Measurements from ENCODE around the gene HBA1. TPM values are rescaled to one million over a fixed set of nuclear protein-coding genes. Genes with fewer than 3 reads are reported as not detected.
"Not testable (repeated sequence)": the region's sequence is repeated elsewhere in the genome, so short reads cannot be mapped to it uniquely, and the experiment has no call there.

Gene HBA1
- polyA plus RNA-seq, 1 donor from 2014 or later = 12.1 TPM

DNA sequence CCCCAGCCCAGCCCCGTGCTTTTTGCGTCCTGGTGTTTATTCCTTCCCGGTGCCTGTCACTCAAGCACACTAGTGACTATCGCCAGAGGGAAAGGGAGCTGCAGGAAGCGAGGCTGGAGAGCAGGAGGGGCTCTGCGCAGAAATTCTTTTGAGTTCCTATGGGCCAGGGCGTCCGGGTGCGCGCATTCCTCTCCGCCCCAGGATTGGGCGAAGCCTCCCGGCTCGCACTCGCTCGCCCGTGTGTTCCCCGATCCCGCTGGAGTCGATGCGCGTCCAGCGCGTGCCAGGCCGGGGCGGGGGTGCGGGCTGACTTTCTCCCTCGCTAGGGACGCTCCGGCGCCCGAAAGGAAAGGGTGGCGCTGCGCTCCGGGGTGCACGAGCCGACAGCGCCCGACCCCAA is 474 bp upstream of the HBA1 start:
- H3K27ac Mint-ChIP-seq, H3K4me1 Mint-ChIP-seq, H3K9me3 Mint-ChIP-seq, H3K36me3 Mint-ChIP-seq: not testable (repeated sequence)
- Mint-ChIP-seq H3K27me3 (peaks cover 42% of the 10 kb centered on the region), H3K4me3 (peak overlapping the region in 2 of 4 donors; percentile 21 to 39)

- no peaks in the 10 kb centered on the region for H3K36me3 Mint-ChIP-seq
- peaks cover 0 to 2% (median 0%) of the 10 kb centered on the region in 3 donors for H3K9me3 Mint-ChIP-seq
- peaks cover 37% of the 10 kb centered on the region for H3K27me3 Mint-ChIP-seq
- H3K27ac Mint-ChIP-seq = peak overlapping the region in 1 of 3 donors; percentile 67
- peaks cover 4 to 9% (median 6%) of the 10 kb centered on the region in 3 donors for H3K4me1 Mint-ChIP-seq
- H3K4me3 Mint-ChIP-seq = peak overlapping the region in 2 of 4 donors; percentile 28 to 74
Measured at GRCh38 chr16:177394-177822, 928 bp downstream of the HBA1 start.

GRCh38 chr16:177981-178667 is 1.6 kb downstream of the HBA1 start:
- Mint-ChIP-seq H3K27ac (peak overlapping the region in 1 of 3 donors; percentile 67), H3K4me3 (peak overlapping the region in 2 of 4 donors; percentile 55 to 74), H3K27me3 (peaks cover 37% of the 10 kb centered on the region), H3K9me3 (peaks cover 0 to 2% (median 0%) of the 10 kb centered on the region in 3 donors), H3K4me1 (peaks cover 4 to 9% (median 6%) of the 10 kb centered on the region in 3 donors), H3K36me3 (no peaks in the 10 kb centered on the region)

DNA sequence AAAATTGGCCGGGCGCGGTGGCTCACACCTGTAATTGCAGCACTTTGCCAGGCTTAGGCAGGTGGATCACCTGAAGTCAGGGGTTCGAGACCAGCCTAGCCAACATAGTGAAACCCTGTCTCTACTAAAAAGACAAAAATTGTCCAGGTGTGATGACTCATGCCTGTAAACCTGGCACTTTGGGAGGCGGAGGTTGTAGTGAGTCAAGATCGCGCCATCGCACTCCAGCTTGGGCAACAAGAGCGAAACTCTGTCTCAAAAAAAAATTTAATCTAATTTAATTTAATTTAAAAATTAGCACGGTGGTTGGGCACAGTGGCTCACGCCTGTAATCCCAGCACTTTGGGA is 2.2 kb downstream of the HBA1 start:
- Mint-ChIP-seq H3K27me3 (peaks cover 34% of the 10 kb centered on the region), H3K27ac (peak overlapping the region in 1 of 3 donors; percentile 67), H3K36me3 (no peaks in the 10 kb centered on the region), H3K4me3 (peak overlapping the region in 1 of 4 donors; percentile 74), H3K4me1 (peaks cover 4 to 8% (median 6%) of the 10 kb centered on the region in 3 donors), H3K9me3 (peaks cover 0 to 2% (median 0%) of the 10 kb centered on the region in 3 donors)

- Mint-ChIP-seq H3K27me3 (peaks cover 33% of the 10 kb centered on the region), H3K4me1 (peaks cover 2 to 7% (median 6%) of the 10 kb centered on the region in 3 donors), H3K36me3 (no peaks in the 10 kb centered on the region), H3K4me3 (peak overlapping the region in 2 of 4 donors; percentile 3 to 21), H3K9me3 (peaks cover 0 to 2% (median 0%) of the 10 kb centered on the region in 3 donors), H3K27ac (peak overlapping the region in 2 of 3 donors; percentile 31 to 51)
Measured at GRCh38 chr16:179211-180092, 3.0 kb downstream of the HBA1 start.

GRCh38 chr16:180101-180675 is 3.7 kb downstream of the HBA1 start, which contains the start of gene HBQ1:
Gene HBQ1, plus strand, starts transcription at chr16:180459. Its CDS starts 28 bp downstream, at chr16:180487.
- Mint-ChIP-seq H3K27me3 (peaks cover 26% of the 10 kb centered on the region), H3K4me3 (peak within 1 kb of the TSS in 3 of 4 donors; percentile 21 to 75 (median 73)), H3K4me1 (peaks cover 0 to 6% (median 5%) of the 10 kb centered on the region in 3 donors), H3K9me3 (no peaks in the 10 kb centered on the region), H3K36me3 (no peaks in the 10 kb centered on the region), H3K27ac (peak within 1 kb of the TSS in 2 of 3 donors; percentile 31 to 75)

DNA sequence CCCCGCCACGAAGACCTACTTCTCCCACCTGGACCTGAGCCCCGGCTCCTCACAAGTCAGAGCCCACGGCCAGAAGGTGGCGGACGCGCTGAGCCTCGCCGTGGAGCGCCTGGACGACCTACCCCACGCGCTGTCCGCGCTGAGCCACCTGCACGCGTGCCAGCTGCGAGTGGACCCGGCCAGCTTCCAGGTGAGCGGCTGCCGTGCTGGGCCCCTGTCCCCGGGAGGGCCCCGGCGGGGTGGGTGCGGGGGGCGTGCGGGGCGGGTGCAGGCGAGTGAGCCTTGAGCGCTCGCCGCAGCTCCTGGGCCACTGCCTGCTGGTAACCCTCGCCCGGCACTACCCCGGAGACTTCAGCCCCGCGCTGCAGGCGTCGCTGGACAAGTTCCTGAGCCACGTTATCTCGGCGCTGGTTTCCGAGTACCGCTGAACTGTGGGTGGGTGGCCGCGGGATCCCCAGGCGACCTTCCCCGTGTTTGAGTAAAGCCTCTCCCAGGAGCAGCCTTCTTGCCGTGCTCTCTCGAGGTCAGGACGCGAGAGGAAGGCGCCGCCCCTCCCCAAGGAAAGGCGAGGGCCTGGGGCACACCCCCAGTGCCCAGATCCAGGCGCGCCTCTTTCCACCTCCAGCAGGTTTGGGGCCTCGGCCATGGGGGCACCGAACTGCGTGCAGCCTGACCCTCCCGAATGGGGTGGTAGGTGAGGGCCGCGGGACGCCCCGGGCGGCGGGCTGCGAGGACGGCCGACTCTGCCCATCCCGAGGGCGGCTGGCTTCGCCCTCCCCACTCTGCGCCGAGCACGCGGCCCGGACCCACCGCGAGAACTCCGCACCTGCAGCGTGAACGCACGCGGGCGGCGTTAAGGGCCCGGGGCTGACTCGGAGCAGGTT is 4.4 kb downstream of the HBA1 start:
- Mint-ChIP-seq H3K27ac (peak overlapping the region in 1 of 3 donors; percentile 75), H3K4me3 (peak overlapping the region in 2 of 4 donors; percentile 21 to 73), H3K27me3 (peaks cover 21% of the 10 kb centered on the region), H3K9me3 (no peaks in the 10 kb centered on the region), H3K4me1 (peaks cover 0 to 6% (median 4%) of the 10 kb centered on the region in 3 donors), H3K36me3 (no peaks in the 10 kb centered on the region)

- peaks cover 0 to 6% (median 4%) of the 10 kb centered on the region in 3 donors for H3K4me1 Mint-ChIP-seq
- H3K9me3 Mint-ChIP-seq = no peaks in the 10 kb centered on the region
- peaks cover 21% of the 10 kb centered on the region for H3K27me3 Mint-ChIP-seq
- peak overlapping the region in 2 of 3 donors; percentile 75 to 83 for H3K27ac Mint-ChIP-seq
- H3K4me3 Mint-ChIP-seq = peak overlapping the region in 1 of 4 donors; percentile 51
- H3K36me3 Mint-ChIP-seq = no peaks in the 10 kb centered on the region
Measured at GRCh38 chr16:181565-182021, 5.1 kb downstream of the HBA1 start.

GRCh38 chr16:183005-183404 is 6.5 kb downstream of the HBA1 start:
- Mint-ChIP-seq H3K27ac (peak overlapping the region in 1 of 3 donors; percentile 35), H3K36me3 (no peaks in the 10 kb centered on the region), H3K9me3 (no peaks in the 10 kb centered on the region), H3K4me3 (no peak overlapping the region), H3K4me1 (peaks cover 0 to 4% (median 1%) of the 10 kb centered on the region in 3 donors), H3K27me3 (peaks cover 14% of the 10 kb centered on the region)

DNA sequence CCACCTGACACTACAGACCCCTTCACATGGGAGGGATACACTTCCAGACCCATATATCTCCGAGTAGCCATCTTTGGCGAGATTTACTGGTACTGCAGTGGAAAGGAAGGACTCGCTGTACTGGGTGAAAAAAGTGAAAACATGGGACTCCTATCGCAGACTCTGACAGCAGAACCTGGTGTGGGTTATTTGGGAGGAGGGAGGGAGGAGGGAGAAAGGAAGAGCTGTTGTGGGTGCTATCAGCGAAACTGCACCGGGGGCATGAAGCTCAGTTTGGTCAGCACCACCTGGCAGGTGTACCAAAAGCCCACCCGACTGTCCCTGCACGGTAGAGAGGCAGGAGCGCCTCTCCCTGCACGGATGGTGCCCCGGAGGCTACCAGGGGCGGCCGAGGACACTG is 8.7 kb downstream of the HBA1 start:
- H3K9me3 Mint-ChIP-seq = no peaks in the 10 kb centered on the region
- no peaks in the 10 kb centered on the region for H3K36me3 Mint-ChIP-seq
- H3K27me3 Mint-ChIP-seq = no peaks in the 10 kb centered on the region
- peak overlapping the region in 1 of 3 donors; percentile 21 for H3K27ac Mint-ChIP-seq
- H3K4me3 Mint-ChIP-seq = no peak overlapping the region
- H3K4me1 Mint-ChIP-seq = no peaks in the 10 kb centered on the region

DNA sequence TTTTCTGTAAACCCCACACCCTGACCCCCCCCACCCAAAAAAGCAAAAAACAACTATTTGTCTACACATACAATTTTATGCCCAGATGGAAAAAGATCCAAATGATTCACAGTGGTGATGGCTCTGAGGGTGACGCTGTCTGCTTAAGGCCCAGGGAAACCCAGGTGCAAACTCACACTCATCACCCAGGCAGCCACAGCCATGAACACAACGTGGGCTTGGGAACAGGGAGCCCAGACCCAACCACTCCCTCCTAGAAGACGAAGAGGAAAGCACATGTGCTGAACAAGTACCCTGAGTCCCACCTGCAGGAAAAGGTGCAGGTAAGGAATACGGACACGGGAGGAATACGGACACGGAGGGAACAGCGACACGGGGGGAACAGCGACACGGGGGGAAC is 9.2 kb downstream of the HBA1 start:
- Mint-ChIP-seq H3K9me3 (no peaks in the 10 kb centered on the region), H3K36me3 (no peaks in the 10 kb centered on the region), H3K4me3 (no peak overlapping the region), H3K27ac (no peak overlapping the region), H3K4me1 (no peaks in the 10 kb centered on the region), H3K27me3 (no peaks in the 10 kb centered on the region)

DNA sequence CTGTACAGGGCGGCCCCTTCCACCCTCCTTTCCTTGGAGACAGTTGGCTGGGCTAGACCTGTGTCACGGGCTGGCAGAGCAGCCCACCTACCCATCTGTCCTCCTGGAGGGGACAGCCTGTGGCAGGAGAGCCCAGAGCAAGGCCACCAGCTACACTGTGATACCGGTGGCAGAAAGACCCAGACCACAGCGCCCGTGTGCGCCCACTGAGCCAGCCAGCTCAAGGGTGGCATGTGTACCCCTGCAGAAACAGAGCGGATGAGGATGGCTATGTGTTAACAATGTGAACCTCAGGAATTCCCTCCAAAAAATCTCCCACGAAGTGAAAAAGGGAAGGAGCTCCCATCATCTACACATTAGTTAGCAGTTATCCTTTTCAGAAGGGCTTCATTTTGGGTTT is 10.8 kb downstream of the HBA1 start:
- Mint-ChIP-seq H3K9me3 (no peaks in the 10 kb centered on the region), H3K36me3 (no peaks in the 10 kb centered on the region), H3K4me3 (no peak overlapping the region), H3K4me1 (no peaks in the 10 kb centered on the region), H3K27ac (no peak overlapping the region), H3K27me3 (no peaks in the 10 kb centered on the region)

DNA sequence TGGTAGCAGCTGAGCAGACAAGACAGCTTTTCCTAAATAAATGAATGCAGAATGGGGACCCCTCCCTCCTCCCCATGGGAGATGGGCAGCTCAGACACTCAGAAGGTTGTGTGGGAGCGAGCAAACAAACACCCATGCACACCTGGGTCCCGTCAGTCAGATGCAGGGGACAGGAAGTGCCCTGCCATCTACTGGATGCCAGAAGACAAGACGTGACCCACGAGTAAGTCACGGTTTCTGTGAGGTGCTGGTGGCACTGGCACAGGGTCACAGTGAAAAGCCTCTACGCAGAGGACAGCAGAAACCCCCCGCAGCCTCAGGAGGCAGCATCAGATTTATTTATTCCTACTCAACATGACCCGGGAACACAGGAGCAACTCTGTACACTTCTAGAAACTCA is 12.2 kb downstream of the HBA1 start:
- no peaks in the 10 kb centered on the region for H3K9me3 Mint-ChIP-seq
- peak overlapping the region; percentile 7 to 50 (median 29) for H3K27ac Mint-ChIP-seq
- H3K4me1 Mint-ChIP-seq = no peaks in the 10 kb centered on the region
- H3K4me3 Mint-ChIP-seq = no peak overlapping the region
- no peaks in the 10 kb centered on the region for H3K27me3 Mint-ChIP-seq
- peaks cover 2% of the 10 kb centered on the region for H3K36me3 Mint-ChIP-seq

DNA sequence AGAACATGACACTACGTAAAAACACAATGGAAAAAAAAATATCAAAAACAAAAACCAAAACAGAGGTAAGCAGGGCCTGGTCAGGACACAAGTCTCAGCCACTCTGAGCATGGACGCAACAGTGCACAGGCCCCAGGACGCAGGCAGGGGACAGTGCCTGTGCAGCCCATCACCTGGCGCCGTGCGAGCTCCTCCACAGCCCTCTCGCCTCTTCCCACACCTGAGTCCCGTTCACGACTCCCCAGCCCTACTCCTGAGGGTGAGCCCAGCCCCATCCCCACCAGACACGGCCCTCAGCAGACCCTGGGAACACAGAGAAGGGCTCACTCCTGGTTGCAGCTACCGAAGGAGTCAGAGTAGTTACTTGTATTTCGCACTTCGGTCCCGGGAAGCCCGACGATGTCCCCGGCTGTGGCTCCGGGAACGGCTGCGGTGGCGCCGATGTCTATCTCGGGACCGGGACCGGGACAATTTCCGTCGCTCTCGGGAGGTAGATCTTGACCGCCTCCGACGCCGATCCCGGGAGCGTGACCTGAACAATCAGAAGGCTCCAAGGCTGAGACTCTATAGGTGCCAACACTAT is 13.2 kb downstream of the HBA1 start:
- H3K4me3 Mint-ChIP-seq = no peak overlapping the region
- H3K36me3 Mint-ChIP-seq = peaks cover 2% of the 10 kb centered on the region
- no peaks in the 10 kb centered on the region for H3K27me3 Mint-ChIP-seq
- no peaks in the 10 kb centered on the region for H3K9me3 Mint-ChIP-seq
- no peaks in the 10 kb centered on the region for H3K4me1 Mint-ChIP-seq
- no peak overlapping the region for H3K27ac Mint-ChIP-seq

All from IgD-negative memory B cell (primary cell).